HCT116 (cell line): Measurements from ENCODE around the gene NAALAD2. TPM values are rescaled to one million over a fixed set of nuclear protein-coding genes. Genes with fewer than 3 reads are reported as not detected.

Source experiments
- ATAC-seq: fragments of 200-7000 bp; cut with Tn5 transposase; 2 replicates; pipeline ENCODE4 v1.9.1; 2020; ENCODE audit warnings: mild to moderate bottlenecking, moderate library complexity
- BruUV-seq: library from RNA; stranded (reverse); fragments of 400-500 nt; replicated peaks from 2 replicates; lab custom pipeline; 2021; lab: Mats Ljungman, UMichigan
- CTCF ChIA-PET: fragments of 300-600 bp; sonication (Branson Sonifier 250); formaldehyde crosslinking; loops from one replicate; lab custom pipeline; 2021; ENCODE audit warnings: antibody characterized with exemption; lab: Charles Lee
- POLR2A ChIA-PET: fragments of 300-600, 350-600 bp; sonication (Branson Sonifier 250); formaldehyde crosslinking; loops from one replicate; lab custom pipeline; 2021; ENCODE audit warnings: antibody characterized with exemption; lab: Charles Lee
- RAD21 ChIA-PET, 2 experiments: fragments of 300-600 bp; sonication (Branson Sonifier 250); formaldehyde crosslinking; loops; one replicate each; lab custom pipeline; 2023; ENCODE audit warnings: low total read pairs in 2 of 2; ENCODE audit not compliant: uncharacterized antibody in 2 of 2, unreplicated experiment in 2 of 2, low non-redundant PET in 1 of 2; lab: Charles Lee
- DNase-seq: peaks from one replicate; pipeline ENCODE4 v3.0.0-alpha.2; 2010; ENCODE audit warnings: low read depth, low spot score
- H2AFZ ChIP-seq: fragments of 200-600 bp; shearing (Covaris generic), sonication (generic); 2 replicates; pipeline ENCODE4 v1.6.1; 2017; ENCODE audit warnings: low read depth, mixed run types, mixed read lengths, antibody characterized with exemption, low read length; ENCODE audit not compliant: poor library complexity, severe bottlenecking
- H3K27ac ChIP-seq: 2 replicates; pipeline ENCODE4 v1.5.1; 2012; ENCODE audit warnings: low read depth, low read length
- H3K27me3 ChIP-seq: fragments of 200-600 bp; sonication (generic); 2 replicates; pipeline ENCODE4 v1.6.1; 2016; ENCODE audit warnings: mixed run types, low read length, mixed read lengths; ENCODE audit not compliant: insufficient read depth
- H3K36me3 ChIP-seq, 2 experiments: fragments of 200-500 bp in 1 of 2; fragments of 200-600 bp in 1 of 2; sonication (Bioruptor generic) in 1 of 2; sonication (generic) in 1 of 2; 2 replicates each; pipeline versions ENCODE4 v1.5.1 to v1.6.1; 2014 to 2016; ENCODE audit warnings: low read length in 2 of 2, inconsistent platforms in 1 of 2, mixed read lengths in 1 of 2, mixed run types in 1 of 2; ENCODE audit not compliant: insufficient read depth in 2 of 2, control insufficient read depth in 1 of 2
- H3K4me1 ChIP-seq, 2 experiments: fragments of 200-600 bp in 1 of 2; sonication (generic) in 1 of 2; 2 replicates each; pipeline versions ENCODE4 v1.5.1 to v1.6.1; 2012 to 2017; ENCODE audit warnings: low read length in 2 of 2, inconsistent platforms in 1 of 2, mild to moderate bottlenecking in 1 of 2, mixed read lengths in 1 of 2, mixed run types in 1 of 2, moderate library complexity in 1 of 2; ENCODE audit not compliant: insufficient read depth in 2 of 2, control insufficient read depth in 1 of 2
- H3K4me2 ChIP-seq: fragments of 200-600 bp; sonication (generic); 2 replicates; pipeline ENCODE4 v1.6.1; 2017; ENCODE audit warnings: mixed run types, low read length, mixed read lengths
- H3K4me3 ChIP-seq, 2 experiments: fragments of 200-600 bp in 1 of 2; sonication (generic) in 1 of 2; replicated peaks in 1 of 2; 2 replicates each; pipeline ENCODE4 v1.5.1; 2011 to 2016; ENCODE audit warnings: low read length in 2 of 2, control low read depth in 1 of 2, low read depth in 1 of 2, mild to moderate bottlenecking in 1 of 2, mixed read lengths in 1 of 2, mixed run types in 1 of 2
- H3K79me2 ChIP-seq: fragments of 200-600 bp; sonication (generic); 2 replicates; pipeline ENCODE4 v1.6.1; 2017; ENCODE audit warnings: mild to moderate bottlenecking, mixed run types, low read length, moderate library complexity, mixed read lengths; ENCODE audit not compliant: insufficient read depth
- H3K9ac ChIP-seq: fragments of 200-600 bp; sonication (generic); 2 replicates; pipeline ENCODE4 v1.6.1; 2016; ENCODE audit warnings: low read length, mixed read lengths
- H3K9me2 ChIP-seq: fragments of 200-600 bp; sonication (generic), shearing (Covaris generic); 2 replicates; pipeline ENCODE4 v1.6.1; 2017; ENCODE audit warnings: mixed run types, mild to moderate bottlenecking, moderate library complexity; ENCODE audit not compliant: insufficient read depth
- H3K9me3 ChIP-seq, 2 experiments: fragments of 200-500 bp in 1 of 2; fragments of 200-600 bp in 1 of 2; sonication (Bioruptor generic) in 1 of 2; sonication (generic) in 1 of 2; 2 replicates each; pipeline ENCODE4 v1.6.1; 2014 to 2017; ENCODE audit warnings: low read length in 2 of 2, mixed read lengths in 2 of 2, inconsistent platforms in 1 of 2, low read depth in 1 of 2, mild to moderate bottlenecking in 1 of 2, mixed run types in 1 of 2, moderate library complexity in 1 of 2; ENCODE audit not compliant: control insufficient read depth in 1 of 2, insufficient read depth in 1 of 2
- H4K20me1 ChIP-seq: fragments of 200-600 bp; sonication (generic), shearing (Covaris generic); 2 replicates; pipeline ENCODE4 v1.6.1; 2017; ENCODE audit warnings: mixed run types, mild to moderate bottlenecking, moderate library complexity; ENCODE audit not compliant: insufficient read depth
- ATF3 ChIP-seq: IDR thresholded peaks from 2 replicates; pipeline ENCODE4 v1.6.1; 2012
- CTCF ChIP-seq, 3 experiments: fragments of 200-600 bp in 1 of 3; sonication (generic) in 1 of 3; IDR thresholded peaks in 2 of 3; conservative IDR thresholded peaks in 1 of 3; 2 replicates each; pipeline ENCODE4 v1.5.1; 2012 to 2017; ENCODE audit warnings: low read depth in 2 of 3, low read length in 2 of 3, antibody characterized with exemption in 1 of 3, borderline replicate concordance in 1 of 3, control low read depth in 1 of 3, mild to moderate bottlenecking in 1 of 3, mixed read lengths in 1 of 3, mixed run types in 1 of 3, moderate library complexity in 1 of 3; ENCODE audit not compliant: insufficient read depth in 1 of 3
- EZH2 ChIP-seq: fragments of 200-600 bp; sonication (generic); IDR thresholded peaks from 2 replicates; pipeline ENCODE4 v1.6.1; 2017; ENCODE audit warnings: antibody characterized with exemption, mixed run types
- EZH2phosphoT487 ChIP-seq: fragments of 200-600 bp; IDR thresholded peaks from 2 replicates; pipeline ENCODE4 v1.6.1; 2018; ENCODE audit warnings: antibody characterized with exemption, borderline replicate concordance
- FOSL1 ChIP-seq: IDR thresholded peaks from 2 replicates; pipeline ENCODE4 v1.6.1; 2012; ENCODE audit warnings: low read depth
- MAX ChIP-seq: IDR thresholded peaks from 2 replicates; pipeline ENCODE4 v1.6.1; 2012
- POLR2AphosphoS5 ChIP-seq: IDR thresholded peaks from 2 replicates; pipeline ENCODE4 v1.6.1; 2011; ENCODE audit warnings: mild to moderate bottlenecking, low read depth, low read length, moderate library complexity
- REST ChIP-seq: IDR thresholded peaks from 2 replicates; pipeline ENCODE4 v1.6.1; 2012; ENCODE audit warnings: low read depth
- SIN3A ChIP-seq: IDR thresholded peaks from 2 replicates; pipeline ENCODE4 v1.6.1; 2012; ENCODE audit warnings: low read depth
- YY1 ChIP-seq: IDR thresholded peaks from 2 replicates; pipeline ENCODE4 v1.6.1; 2011; ENCODE audit warnings: low read length, low read depth, moderate library complexity, mild to moderate bottlenecking; ENCODE audit not compliant: insufficient replicate concordance; ENCODE audit errors: extremely low read depth
- ZBTB33 ChIP-seq: IDR thresholded peaks from 2 replicates; pipeline ENCODE4 v1.6.1; 2011; ENCODE audit warnings: mild to moderate bottlenecking, low read length, moderate library complexity; ENCODE audit not compliant: insufficient replicate concordance; ENCODE audit errors: extremely low read depth
- intact Hi-C: fragments of 100-400 bp; cut with micrococcal nuclease; formaldehyde crosslinking; loops from 2 replicates; pipeline ENCODE4 v1.10.0; 2022
- total RNA-seq: library from RNA; stranded (reverse); gene quantifications from one replicate; pipeline ENCODE4 v1.2.1, GENCODE V29; 2021; ENCODE audit not compliant: unreplicated experiment

The NAALAD2 gene
- total RNA-seq, 1 experiment from 2014 or later = not detected

GRCh38 chr11:90176069-90176468, 41.6 kb downstream of the NAALAD2 start (continued):
- no peak for TF ChIP-seq SIN3A
- TF ChIP-seq POLR2AphosphoS5 = no peak
- TF ChIP-seq REST = no peak
- TF ChIP-seq, all 23 proteins: peak for 0

- no peak overlapping the region for H3K9ac ChIP-seq
- DNase-seq (no peak), ATAC-seq (no peak)
- no peaks in the 10 kb centered on the region for H3K79me2 ChIP-seq
- no peak overlapping the region for H2AFZ ChIP-seq
- H4K20me1 ChIP-seq = no peaks in the 10 kb centered on the region
- H3K4me3 ChIP-seq = no peak overlapping the region
- POLR2A ChIA-PET = no interaction called here
- no peaks in the 10 kb centered on the region for H3K27me3 ChIP-seq
- H3K4me1 ChIP-seq = no peaks in the 10 kb centered on the region
- no peak overlapping the region for H3K4me2 ChIP-seq
- CTCF ChIA-PET = no interaction called here
- TF ChIP-seq CTCF (IDR thresholded peaks at IDR 0.05 in 2 of 3, conservative IDR thresholded peaks at IDR 0.05 in 1 of 3; ENCODE audit: borderline replicate concordance in 1 of 3, insufficient read depth in 1 of 3, low read depth in 2 of 3, low read length in 2 of 3) = no peak
- TF ChIP-seq EZH2phosphoT487 = no peak
- no peak for TF ChIP-seq ATF3
- TF ChIP-seq EZH2 = no peak
- TF ChIP-seq FOSL1 = no peak
- TF ChIP-seq MAX = no peak
- no peak for TF ChIP-seq YY1
- TF ChIP-seq ZBTB33 = no peak
- no peak for TF ChIP-seq POLR2AphosphoS5
- no peaks in the 10 kb centered on the region for H3K9me3 ChIP-seq
- no peaks in the 10 kb centered on the region for H3K9me2 ChIP-seq
- H3K36me3 ChIP-seq = no peaks in the 10 kb centered on the region
- BruUV-seq = no TSS peak
- H3K27ac ChIP-seq = no peak overlapping the region
- intact Hi-C loops = no loop called here
- RAD21 ChIA-PET = no interaction called here
Observed at GRCh38 chr11:90178751-90179150, 44.3 kb downstream of the NAALAD2 start.
